Keratinocyte (primary cell): ENCODE measurements around the gene ROPN1B. TPM values are rescaled to one million over a fixed set of nuclear protein-coding genes. Genes with fewer than 3 reads are reported as not detected.

Experiments
- DNase-seq: peaks from one replicate; pipeline ENCODE4 v3.0.0-alpha.2; 2011; ENCODE audit warnings: low read depth, missing footprints, low spot score
- FAIRE-seq: peaks from 2 replicates; lab custom pipeline; 2011; peaks lifted over from hg19 to GRCh38; lab: Jason Lieb, UNC
- H2AFZ ChIP-seq: 2 replicates; pipeline ENCODE4 v1.6.0; 2012; ENCODE audit warnings: low read length, control low read depth, inconsistent platforms; ENCODE audit not compliant: control insufficient read depth
- H3K27ac ChIP-seq: 2 replicates; pipeline ENCODE4 v1.5.1; 2011; ENCODE audit warnings: low read length; ENCODE audit not compliant: control insufficient read depth, insufficient read depth
- H3K27me3 ChIP-seq: 3 replicates; pipeline ENCODE4 v1.6.0; 2011; ENCODE audit warnings: low read length; ENCODE audit not compliant: control insufficient read depth, insufficient read depth; ENCODE audit errors: extremely low read depth
- H3K36me3 ChIP-seq, 2 experiments: 2 replicates in 1 of 2; 3 replicates in 1 of 2; pipeline ENCODE4 v1.5.1; 2011; ENCODE audit warnings: low read length in 2 of 2, mild to moderate bottlenecking in 1 of 2; ENCODE audit not compliant: control insufficient read depth in 2 of 2, insufficient read depth in 2 of 2; ENCODE audit errors: extremely low read depth in 1 of 2
- H3K4me1 ChIP-seq: 3 replicates; pipeline ENCODE4 v1.5.1; 2011; ENCODE audit warnings: low read length; ENCODE audit not compliant: control insufficient read depth, insufficient read depth; ENCODE audit errors: extremely low read depth
- H3K4me2 ChIP-seq: 3 replicates; pipeline ENCODE4 v1.6.0; 2011; ENCODE audit warnings: low read depth, low read length; ENCODE audit not compliant: control insufficient read depth, insufficient read depth; ENCODE audit errors: extremely low read depth
- H3K4me3 ChIP-seq, 3 experiments: fragments of 200-600 bp in 1 of 3; sonication (generic) in 1 of 3; 2 replicates in 2 of 3; 3 replicates in 1 of 3; pipeline ENCODE4 v1.5.1; 2011 to 2016; ENCODE audit warnings: low read length in 3 of 3, mild to moderate bottlenecking in 3 of 3, control low read depth in 2 of 3, inconsistent platforms in 1 of 3, low read depth in 1 of 3, mixed read lengths in 1 of 3, mixed run types in 1 of 3, moderate library complexity in 1 of 3; ENCODE audit not compliant: control insufficient read depth in 2 of 3, insufficient read depth in 2 of 3; ENCODE audit errors: extremely low read depth in 1 of 3
- H3K79me2 ChIP-seq: 2 replicates; pipeline ENCODE4 v1.6.0; 2012; ENCODE audit warnings: low read length; ENCODE audit not compliant: control insufficient read depth, insufficient read depth
- H3K9ac ChIP-seq: 3 replicates; pipeline ENCODE4 v1.6.0; 2011; ENCODE audit warnings: low read length; ENCODE audit not compliant: control insufficient read depth, insufficient read depth; ENCODE audit errors: extremely low read depth
- H3K9me1 ChIP-seq: 3 replicates; pipeline ENCODE4 v1.6.0; 2011; ENCODE audit warnings: low read length; ENCODE audit not compliant: control insufficient read depth, insufficient read depth; ENCODE audit errors: extremely low read depth
- H3K9me3 ChIP-seq: 2 replicates; pipeline ENCODE4 v1.5.1; 2012; ENCODE audit warnings: low read depth, low read length; ENCODE audit not compliant: control insufficient read depth
- H4K20me1 ChIP-seq: 3 replicates; pipeline ENCODE4 v1.6.0; 2011; ENCODE audit warnings: low read length; ENCODE audit not compliant: control insufficient read depth, insufficient read depth; ENCODE audit errors: extremely low read depth
- EZH2 ChIP-seq: IDR thresholded peaks from one replicate; pipeline ENCODE4 v1.6.1; 2012; ENCODE audit warnings: inconsistent platforms, mild to moderate bottlenecking, low read length, moderate library complexity
- dilution Hi-C: fragments of 300-500 bp; cut with MboI; formaldehyde crosslinking; loops from one replicate; pipeline ENCODE4 v1.7.0; 2020; ENCODE audit warnings: low sequenced_read_pairs; ENCODE audit not compliant: extremely low pct_ligation_motif_present
- polyA plus RNA-seq, 5 experiments: library from polyadenylated mRNA; depleted of rRNA in 3 of 5; stranded (reverse) in 3 of 5; stranded (forward) in 1 of 5; unstranded in 1 of 5; fragments of >200 nt; gene quantifications; 1 replicate in 1 of 5; 2 replicates in 3 of 5; 3 replicates in 1 of 5; pipeline versions ENCODE4 v1.2.1 to v1.2.3, GENCODE V29; 2011 to 2012; ENCODE audit warnings: missing spikeins in 2 of 5, low read depth in 1 of 5, low replicate concordance in 1 of 5
- TF ChIP-seq, protein P1 (sequence below), 3 experiments: IDR thresholded peaks in 1 of 3; conservative IDR thresholded peaks in 1 of 3; optimal IDR thresholded peaks in 1 of 3; 2 replicates in 2 of 3; 3 replicates in 1 of 3; pipeline versions ENCODE3 to v1.5.1; 2011; ENCODE audit warnings: low read length in 3 of 3, mild to moderate bottlenecking in 3 of 3, moderate library complexity in 2 of 3, control low read depth in 1 of 3, inconsistent platforms in 1 of 3; ENCODE audit not compliant: insufficient read depth in 2 of 3; ENCODE audit errors: extremely low read depth in 1 of 3

ROPN1B gene
- polyA plus RNA-seq, 1 donor (not counting 4 experiments of a cell fraction or from before 2014, with no cell fraction given) = 0.14 TPM

DNA sequence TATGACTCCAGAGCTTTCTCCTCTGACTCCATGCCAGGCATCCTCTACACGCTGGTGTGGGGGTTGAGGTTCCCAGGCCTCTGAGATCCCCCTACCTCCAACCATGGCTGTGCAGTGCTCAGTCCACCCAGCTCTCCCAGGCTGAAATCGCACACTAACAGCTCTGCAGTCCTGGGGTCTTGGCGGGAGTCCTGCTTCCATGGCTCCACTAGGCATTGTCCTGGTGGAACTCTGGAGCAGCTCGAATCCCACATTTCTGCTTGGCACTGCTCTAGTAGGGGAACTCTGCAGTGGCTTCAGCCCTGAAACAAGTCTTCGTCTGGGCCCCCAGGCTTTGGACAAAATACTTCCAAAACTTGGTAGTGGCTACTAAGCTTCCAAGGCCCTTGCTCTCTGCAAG is 50.7 kb downstream of the ROPN1B start:
- H2AFZ ChIP-seq = no peak overlapping the region
- FAIRE-seq (no peak), DNase-seq (no peak)
- dilution Hi-C loops = no loop called here
- TF ChIP-seq, protein P1, sequence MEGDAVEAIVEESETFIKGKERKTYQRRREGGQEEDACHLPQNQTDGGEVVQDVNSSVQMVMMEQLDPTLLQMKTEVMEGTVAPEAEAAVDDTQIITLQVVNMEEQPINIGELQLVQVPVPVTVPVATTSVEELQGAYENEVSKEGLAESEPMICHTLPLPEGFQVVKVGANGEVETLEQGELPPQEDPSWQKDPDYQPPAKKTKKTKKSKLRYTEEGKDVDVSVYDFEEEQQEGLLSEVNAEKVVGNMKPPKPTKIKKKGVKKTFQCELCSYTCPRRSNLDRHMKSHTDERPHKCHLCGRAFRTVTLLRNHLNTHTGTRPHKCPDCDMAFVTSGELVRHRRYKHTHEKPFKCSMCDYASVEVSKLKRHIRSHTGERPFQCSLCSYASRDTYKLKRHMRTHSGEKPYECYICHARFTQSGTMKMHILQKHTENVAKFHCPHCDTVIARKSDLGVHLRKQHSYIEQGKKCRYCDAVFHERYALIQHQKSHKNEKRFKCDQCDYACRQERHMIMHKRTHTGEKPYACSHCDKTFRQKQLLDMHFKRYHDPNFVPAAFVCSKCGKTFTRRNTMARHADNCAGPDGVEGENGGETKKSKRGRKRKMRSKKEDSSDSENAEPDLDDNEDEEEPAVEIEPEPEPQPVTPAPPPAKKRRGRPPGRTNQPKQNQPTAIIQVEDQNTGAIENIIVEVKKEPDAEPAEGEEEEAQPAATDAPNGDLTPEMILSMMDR (optimal IDR thresholded peaks at IDR 0.05 in 1 of 3, IDR thresholded peaks at IDR 0.05 in 1 of 3, conservative IDR thresholded peaks at IDR 0.05 in 1 of 3; ENCODE audit: extremely low read depth in 1 of 3, insufficient read depth in 2 of 3, low read length in 3 of 3) = no peak
- TF ChIP-seq EZH2 = no peak
- no peaks in the 10 kb centered on the region for H3K79me2 ChIP-seq
- no peaks in the 10 kb centered on the region for H3K27me3 ChIP-seq
- no peak overlapping the region for H3K4me2 ChIP-seq
- H3K27ac ChIP-seq = no peak overlapping the region
- peaks cover 2 to 6% of the 10 kb centered on the region in 2 experiments for H3K36me3 ChIP-seq
- H3K4me3 ChIP-seq = no peak overlapping the region
- no peak overlapping the region for H3K9ac ChIP-seq
- H3K4me1 ChIP-seq = no peaks in the 10 kb centered on the region
- H4K20me1 ChIP-seq = no peaks in the 10 kb centered on the region
- H3K9me1 ChIP-seq = no peaks in the 10 kb centered on the region
- H3K9me3 ChIP-seq = no peaks in the 10 kb centered on the region

DNA sequence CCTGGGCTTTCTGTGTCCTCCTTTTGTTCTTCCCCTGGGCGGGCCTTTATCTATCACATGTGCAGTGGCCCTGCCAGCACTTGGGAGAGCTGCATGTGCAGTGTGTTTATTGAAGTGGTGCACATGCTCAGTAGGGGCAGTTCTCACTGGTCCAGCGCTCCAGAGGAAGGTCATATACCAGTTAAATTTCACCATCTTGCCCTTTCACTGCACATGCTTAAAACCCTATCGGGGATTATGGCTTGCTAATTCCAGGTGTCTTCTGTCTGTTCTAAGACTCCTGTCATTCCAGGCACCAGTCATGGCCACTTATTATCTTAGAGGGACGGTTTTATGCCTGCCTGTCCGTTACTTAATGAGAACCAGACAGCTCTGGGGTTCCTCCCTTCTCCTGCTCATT is 52.2 kb downstream of the ROPN1B start:
- no peaks in the 10 kb centered on the region for H3K79me2 ChIP-seq
- no peak overlapping the region for H3K4me3 ChIP-seq
- H3K4me1 ChIP-seq = no peaks in the 10 kb centered on the region
- no peak overlapping the region for H3K27ac ChIP-seq
- H3K36me3 ChIP-seq = peaks cover 2 to 8% of the 10 kb centered on the region in 2 experiments
- TF ChIP-seq, protein P1 (optimal IDR thresholded peaks at IDR 0.05 in 1 of 3, IDR thresholded peaks at IDR 0.05 in 1 of 3, conservative IDR thresholded peaks at IDR 0.05 in 1 of 3; ENCODE audit: extremely low read depth in 1 of 3, insufficient read depth in 2 of 3, low read length in 3 of 3) = no peak
- no peak for TF ChIP-seq EZH2
- no peaks in the 10 kb centered on the region for H4K20me1 ChIP-seq
- H3K4me2 ChIP-seq = no peak overlapping the region
- H3K9me3 ChIP-seq = no peaks in the 10 kb centered on the region
- dilution Hi-C loops = no loop called here
- DNase-seq = no peak
- no peaks in the 10 kb centered on the region for H3K9me1 ChIP-seq
- no peak for FAIRE-seq
- no peaks in the 10 kb centered on the region for H3K27me3 ChIP-seq
- no peak overlapping the region for H2AFZ ChIP-seq
- H3K9ac ChIP-seq = no peak overlapping the region
